Stomach (tissue), 4 donors: Measurements from ENCODE around the gene COBL.

Experiments
- EP300 ChIP-seq: sonication (generic); formaldehyde crosslinking; IDR thresholded peaks from one replicate; pipeline ENCODE4 v1.6.1; 2017; ENCODE audit warnings: antibody characterized with exemption
- TF ChIP-seq, protein P1 (sequence below), 7 experiments: fragments of 450-650 bp in 4 of 7; fragments of 200-600 bp in 3 of 7; sonication (generic) in 3 of 7; IDR thresholded peaks; one replicate each; pipeline ENCODE4 v1.5.1; 2016 to 2019; ENCODE audit warnings: antibody characterized with exemption in 7 of 7, control low read depth in 2 of 7, mild to moderate bottlenecking in 1 of 7

DNA sequence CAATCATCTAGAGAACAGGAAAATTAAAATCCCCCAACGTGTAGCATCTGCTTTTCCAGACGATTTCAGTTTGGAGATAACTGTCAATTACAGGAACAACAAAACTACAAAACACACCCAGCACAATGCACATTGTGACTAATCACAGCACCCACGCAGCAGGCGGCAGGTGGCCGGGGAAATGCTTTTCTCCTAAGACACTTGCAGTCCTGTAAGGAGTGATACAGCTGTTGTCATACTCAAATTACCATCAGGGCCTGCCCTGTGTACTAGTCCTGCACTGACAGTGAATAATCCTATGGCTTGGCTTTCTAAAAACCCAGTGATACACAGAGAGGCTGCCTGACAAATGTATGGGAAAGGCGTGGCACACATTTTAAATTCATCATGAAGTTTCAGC lies 37.8 kb downstream of the COBL start:
- TF ChIP-seq, protein P1, sequence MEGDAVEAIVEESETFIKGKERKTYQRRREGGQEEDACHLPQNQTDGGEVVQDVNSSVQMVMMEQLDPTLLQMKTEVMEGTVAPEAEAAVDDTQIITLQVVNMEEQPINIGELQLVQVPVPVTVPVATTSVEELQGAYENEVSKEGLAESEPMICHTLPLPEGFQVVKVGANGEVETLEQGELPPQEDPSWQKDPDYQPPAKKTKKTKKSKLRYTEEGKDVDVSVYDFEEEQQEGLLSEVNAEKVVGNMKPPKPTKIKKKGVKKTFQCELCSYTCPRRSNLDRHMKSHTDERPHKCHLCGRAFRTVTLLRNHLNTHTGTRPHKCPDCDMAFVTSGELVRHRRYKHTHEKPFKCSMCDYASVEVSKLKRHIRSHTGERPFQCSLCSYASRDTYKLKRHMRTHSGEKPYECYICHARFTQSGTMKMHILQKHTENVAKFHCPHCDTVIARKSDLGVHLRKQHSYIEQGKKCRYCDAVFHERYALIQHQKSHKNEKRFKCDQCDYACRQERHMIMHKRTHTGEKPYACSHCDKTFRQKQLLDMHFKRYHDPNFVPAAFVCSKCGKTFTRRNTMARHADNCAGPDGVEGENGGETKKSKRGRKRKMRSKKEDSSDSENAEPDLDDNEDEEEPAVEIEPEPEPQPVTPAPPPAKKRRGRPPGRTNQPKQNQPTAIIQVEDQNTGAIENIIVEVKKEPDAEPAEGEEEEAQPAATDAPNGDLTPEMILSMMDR (IDR thresholded peaks at IDR 0.05), result no peak
- TF ChIP-seq EP300, result no peak
